Stomach (tissue), 9 donors: Measurements from ENCODE around the gene PLGRKT. TPM values are rescaled to one million over a fixed set of nuclear protein-coding genes. Genes with fewer than 3 reads are reported as not detected.

Experiments used
- DNase-seq, 2 donors: peaks; one replicate each; pipeline versions ENCODE4 v3.0.0 to v3.0.0-alpha.2; 2013 to 2019
- H3K27ac ChIP-seq, 5 donors: fragments of 200-600 bp in 4 of 5; sonication (generic) in 4 of 5; one replicate each; pipeline ENCODE4 v1.5.1; 2013 to 2019; ENCODE audit warnings: mild to moderate bottlenecking in 1 of 5, moderate library complexity in 1 of 5
- H3K27me3 ChIP-seq, 3 donors: fragments of 200-600 bp; sonication (generic); one replicate each; pipeline ENCODE4 v1.5.1; 2017 to 2019; ENCODE audit warnings: mixed run types in 1 of 3
- H3K36me3 ChIP-seq, 4 donors: fragments of 200-600 bp; sonication (generic); 1 replicate in 3 of 4; 2 replicates in 1 of 4; pipeline ENCODE4 v1.5.1; 2016 to 2019
- H3K4me1 ChIP-seq, 4 donors: fragments of 200-600 bp; sonication (generic); one replicate each; pipeline ENCODE4 v1.5.1; 2016 to 2019
- H3K4me3 ChIP-seq, 4 donors: fragments of 200-600 bp; sonication (generic) in 3 of 4; one replicate each; pipeline ENCODE4 v1.5.1; 2016 to 2019; ENCODE audit warnings: mild to moderate bottlenecking in 1 of 4
- H3K9me3 ChIP-seq, 4 donors: fragments of 200-600 bp; sonication (generic); one replicate each; pipeline ENCODE4 v1.5.1; 2016 to 2019
- EP300 ChIP-seq: sonication (generic); formaldehyde crosslinking; IDR thresholded peaks from one replicate; pipeline ENCODE4 v1.6.1; 2017; ENCODE audit warnings: antibody characterized with exemption
- POLR2A ChIP-seq, 4 donors: fragments of 450-650 bp; IDR thresholded peaks; one replicate each; pipeline ENCODE4 v1.6.1; 2016; ENCODE audit warnings: antibody characterized with exemption in 4 of 4, control low read depth in 2 of 4, mild to moderate bottlenecking in 1 of 4, moderate library complexity in 1 of 4
- POLR2AphosphoS5 ChIP-seq, 3 donors: sonication (generic); formaldehyde crosslinking; IDR thresholded peaks; one replicate each; pipeline ENCODE4 v1.6.1; 2016; ENCODE audit warnings: antibody characterized with exemption in 3 of 3
- WGBS, 5 donors: extraction: QIAGEN DNeasy Blood & Tissue Kit in 3 of 5; methylation state at CpG; one replicate each; pipeline versions ENCODE4 v1.1.5 to v1.1.7; 2013 to 2018; 5-methylcytosine and 5-hydroxymethylcytosine counted together
- intact Hi-C: fragments of 100-400 bp; cut with DNase I; formaldehyde crosslinking; loops from one replicate; pipeline ENCODE4 v1.15.1; 2023; ENCODE audit warnings: low total_unique reads
- polyA plus RNA-seq, 3 donors: library from polyadenylated mRNA; stranded (reverse); fragments of 200-250 nt; gene quantifications; one replicate each; pipeline ENCODE4 v1.2.3, GENCODE V29; 2013
- small RNA-seq, 4 donors: library from RNA; depleted of rRNA; stranded (forward); fragments of <200 nt; gene quantifications; one replicate each; pipeline ENCODE3, GENCODE V24; 2016
- total RNA-seq, 5 donors: library from RNA; depleted of rRNA; stranded (reverse); fragments of >200 nt; gene quantifications; one replicate each; pipeline versions ENCODE4 v1.1.0 to v1.2.3, GENCODE V29; 2014 to 2016
- TF ChIP-seq, protein P1 (sequence below), 7 experiments: fragments of 450-650 bp in 4 of 7; fragments of 200-600 bp in 3 of 7; sonication (generic) in 3 of 7; IDR thresholded peaks; one replicate each; pipeline ENCODE4 v1.5.1; 2016 to 2019; ENCODE audit warnings: antibody characterized with exemption in 7 of 7, control low read depth in 2 of 7, mild to moderate bottlenecking in 1 of 7
- donor health status: healthy with polysubstance abuse.
- donor health status: Bipolar disorder and iron deficiency.
- donor health status: healthy.

The PLGRKT gene
- total and polyA plus RNA-seq, 8 donors = 1.2 to 69.6 (median 15.7) TPM; not detected in 1

- no peak for TF ChIP-seq EP300
- TF ChIP-seq POLR2A (IDR thresholded peaks at IDR 0.05) = no peak
- no peak for TF ChIP-seq POLR2AphosphoS5 (IDR thresholded peaks at IDR 0.05)
- TF ChIP-seq, protein P1, sequence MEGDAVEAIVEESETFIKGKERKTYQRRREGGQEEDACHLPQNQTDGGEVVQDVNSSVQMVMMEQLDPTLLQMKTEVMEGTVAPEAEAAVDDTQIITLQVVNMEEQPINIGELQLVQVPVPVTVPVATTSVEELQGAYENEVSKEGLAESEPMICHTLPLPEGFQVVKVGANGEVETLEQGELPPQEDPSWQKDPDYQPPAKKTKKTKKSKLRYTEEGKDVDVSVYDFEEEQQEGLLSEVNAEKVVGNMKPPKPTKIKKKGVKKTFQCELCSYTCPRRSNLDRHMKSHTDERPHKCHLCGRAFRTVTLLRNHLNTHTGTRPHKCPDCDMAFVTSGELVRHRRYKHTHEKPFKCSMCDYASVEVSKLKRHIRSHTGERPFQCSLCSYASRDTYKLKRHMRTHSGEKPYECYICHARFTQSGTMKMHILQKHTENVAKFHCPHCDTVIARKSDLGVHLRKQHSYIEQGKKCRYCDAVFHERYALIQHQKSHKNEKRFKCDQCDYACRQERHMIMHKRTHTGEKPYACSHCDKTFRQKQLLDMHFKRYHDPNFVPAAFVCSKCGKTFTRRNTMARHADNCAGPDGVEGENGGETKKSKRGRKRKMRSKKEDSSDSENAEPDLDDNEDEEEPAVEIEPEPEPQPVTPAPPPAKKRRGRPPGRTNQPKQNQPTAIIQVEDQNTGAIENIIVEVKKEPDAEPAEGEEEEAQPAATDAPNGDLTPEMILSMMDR (IDR thresholded peaks at IDR 0.05) = no peak
- intact Hi-C loops = no loop called here
- Histone ChIP-seq H3K36me3 (no peaks in the 10 kb centered on the region), H3K9me3 (peaks cover 4 to 32% (median 23%) of the 10 kb centered on the region in 4 donors), H3K27ac (no peak overlapping the region), H3K4me1 (no peaks in the 10 kb centered on the region), H3K27me3 (no peaks in the 10 kb centered on the region), H3K4me3 (no peak overlapping the region)
- DNase-seq = no peak
- WGBS, 5 donors = 58 to 71% (median 68%) methylated on average over 4 of the region's 4 CpGs
These were observed 122.4 kb downstream of the PLGRKT start for GRCh38 chr9:5315187-5315923.

GRCh38 chr9:5310851-5311250 lies 126.9 kb downstream of the PLGRKT start:
- no peak overlapping the region for H3K27ac ChIP-seq
- H3K4me3 ChIP-seq = no peak overlapping the region
- DNase-seq = no peak
- H3K27me3 ChIP-seq = no peaks in the 10 kb centered on the region
- TF ChIP-seq, protein P1 (IDR thresholded peaks at IDR 0.05) = no peak
- TF ChIP-seq POLR2A (IDR thresholded peaks at IDR 0.05) = no peak
- no peak for TF ChIP-seq POLR2AphosphoS5 (IDR thresholded peaks at IDR 0.05)
- no peak for TF ChIP-seq EP300
- H3K36me3 ChIP-seq = no peaks in the 10 kb centered on the region
- H3K4me1 ChIP-seq = no peaks in the 10 kb centered on the region
- intact Hi-C loops = no loop called here
- H3K9me3 ChIP-seq = peaks cover 3 to 22% (median 17%) of the 10 kb centered on the region in 4 donors

Small RNA genes lying within 50 kb of the gene (small RNA-seq; reads per million reads assigned to genes)
- gene AL135786.1 (0 reads per million in 4 donors), gene HMGN2P31 (0 reads per million in 4 donors)

Other genes starting within 250 kb of the PLGRKT start
- gene INSL4, start 206.5 kb downstream of the PLGRKT start, total RNA-seq = not detected
- gene INSL4, start 206.5 kb downstream of the PLGRKT start, polyA plus RNA-seq = not detected
- gene RLN2, start 133.2 kb downstream of the PLGRKT start, total RNA-seq = under 1 TPM in 1 of 5 donors, not detected in 4; 0.37 TPM
- under 1 TPM in 1 of 3 donors, not detected in 2; 0.83 TPM for gene RLN2, start 133.2 kb downstream of the PLGRKT start, polyA plus RNA-seq
- not detected for gene RLN1, start 98.0 kb downstream of the PLGRKT start, total RNA-seq
- gene RLN1, start 98.0 kb downstream of the PLGRKT start, polyA plus RNA-seq = under 1 TPM in 1 of 3 donors, not detected in 2; 0.45 TPM
- gene CD274, start 12.6 kb upstream of the PLGRKT start, total RNA-seq = 10 to 100 TPM in 1 of 5 donors, 1 to 10 TPM in 2, not detected in 2; 1.8 to 33.3 (median 9.3) TPM
- gene CD274, start 12.6 kb upstream of the PLGRKT start, polyA plus RNA-seq = 1 to 10 TPM in 1 of 3 donors, under 1 TPM in 2; 0.46 to 1.1 (median 0.62) TPM
- gene PDCD1LG2, start 72.6 kb upstream of the PLGRKT start, total RNA-seq = 1 to 10 TPM in 3 of 5 donors, under 1 TPM in 1, not detected in 1; 0.18 to 2.3 (median 1.4) TPM
- gene PDCD1LG2, start 72.6 kb upstream of the PLGRKT start, polyA plus RNA-seq = under 1 TPM in 2 of 3 donors, not detected in 1; 0.25 to 0.30 TPM
- 10 to 100 TPM in 4 of 5 donors, 1 to 10 TPM in 1; 6.4 to 67.9 (median 38.8) TPM for gene RIC1, start 191.2 kb upstream of the PLGRKT start, total RNA-seq
- gene RIC1, start 191.2 kb upstream of the PLGRKT start, polyA plus RNA-seq = 1 to 10 TPM; 3.2 to 3.8 (median 3.2) TPM